Osteoblast (primary cell): Measurements from ENCODE around the gene PRSS12. TPM values are rescaled to one million over a fixed set of nuclear protein-coding genes. Genes with fewer than 3 reads are reported as not detected.

Experiments used
- DNase-seq: peaks from one replicate; pipeline ENCODE4 v3.0.0; 2011; ENCODE audit warnings: low spot score, mixed read lengths; ENCODE audit not compliant: insufficient read length; ENCODE audit errors: missing footprints
- H2AFZ ChIP-seq: 2 replicates; pipeline ENCODE4 v1.6.0; 2011; ENCODE audit warnings: mild to moderate bottlenecking, low read length
- H3K27ac ChIP-seq: 2 replicates; pipeline ENCODE4 v1.5.1; 2011; ENCODE audit warnings: mild to moderate bottlenecking, low read depth, low read length, moderate library complexity
- H3K27me3 ChIP-seq: 2 replicates; pipeline ENCODE4 v1.6.0; 2012; ENCODE audit warnings: mild to moderate bottlenecking, control low read depth, inconsistent platforms, low read length, moderate library complexity; ENCODE audit not compliant: insufficient read depth
- H3K36me3 ChIP-seq: 2 replicates; pipeline ENCODE4 v1.5.1; 2011; ENCODE audit warnings: mild to moderate bottlenecking, low read length, control low read depth, moderate library complexity; ENCODE audit not compliant: insufficient read depth
- H3K4me1 ChIP-seq: 2 replicates; pipeline ENCODE4 v1.5.1; 2011; ENCODE audit warnings: mild to moderate bottlenecking, low read length, control low read depth, moderate library complexity; ENCODE audit not compliant: insufficient read depth
- H3K4me2 ChIP-seq: 2 replicates; pipeline ENCODE4 v1.6.0; 2011; ENCODE audit warnings: mild to moderate bottlenecking, low read length; ENCODE audit not compliant: insufficient read depth
- H3K4me3 ChIP-seq: fragments of 200-600 bp; sonication (generic); 3 replicates; pipeline ENCODE4 v1.5.1; 2012; ENCODE audit warnings: mild to moderate bottlenecking, low read length, inconsistent platforms; ENCODE audit not compliant: insufficient read depth
- H3K79me2 ChIP-seq: 2 replicates; pipeline ENCODE4 v1.6.0; 2012; ENCODE audit warnings: mild to moderate bottlenecking, low read length, control low read depth, inconsistent platforms; ENCODE audit not compliant: insufficient read depth
- H3K9me3 ChIP-seq: 2 replicates; pipeline ENCODE4 v1.5.1; 2011; ENCODE audit warnings: low read depth, low read length, control low read depth
- H4K20me1 ChIP-seq: 2 replicates; pipeline ENCODE4 v1.6.0; 2012; ENCODE audit warnings: mild to moderate bottlenecking, low read length, control low read depth; ENCODE audit not compliant: insufficient read depth
- CTCF ChIP-seq: IDR thresholded peaks from 2 replicates; pipeline ENCODE4 v1.5.1; 2011; ENCODE audit warnings: mild to moderate bottlenecking, low read depth, low read length, moderate library complexity; ENCODE audit errors: extremely low read depth
- small RNA-seq: library from RNA; depleted of rRNA; stranded (forward); fragments of <200 nt; gene quantifications from one replicate; pipeline ENCODE3, GENCODE V24; 2012
- total RNA-seq: library from RNA; depleted of rRNA; stranded (reverse); fragments of >200 nt; gene quantifications from 2 replicates; pipeline ENCODE4 v1.2.3, GENCODE V29; 2012

The PRSS12 gene
- total RNA-seq, 1 donor = 9.4 TPM

GRCh38 chr4:118249890-118250289, 102.9 kb downstream of the PRSS12 start:
- DNase-seq = no peak

GRCh38 chr4:118237531-118237930, 115.3 kb downstream of the PRSS12 start:
- Histone ChIP-seq H3K27me3 (no peaks in the 10 kb centered on the region), H2AFZ (no peak overlapping the region), H3K4me1 (no peaks in the 10 kb centered on the region), H3K9me3 (no peaks in the 10 kb centered on the region), H3K36me3 (no peaks in the 10 kb centered on the region), H3K4me2 (no peak overlapping the region), H3K79me2 (no peaks in the 10 kb centered on the region), H3K4me3 (no peak overlapping the region), H4K20me1 (no peaks in the 10 kb centered on the region), H3K27ac (no peak overlapping the region)
- no peak for DNase-seq
- no peak for TF ChIP-seq CTCF

More at GRCh38 chr4:118249890-118250289, 102.9 kb downstream of the PRSS12 start:
- H3K27me3 ChIP-seq = no peaks in the 10 kb centered on the region
- no peak overlapping the region for H3K4me2 ChIP-seq
- no peaks in the 10 kb centered on the region for H4K20me1 ChIP-seq
- no peaks in the 10 kb centered on the region for H3K79me2 ChIP-seq
- no peak overlapping the region for H3K27ac ChIP-seq
- H3K4me3 ChIP-seq = no peak overlapping the region
- H3K9me3 ChIP-seq = no peaks in the 10 kb centered on the region
- H2AFZ ChIP-seq = no peak overlapping the region
- H3K36me3 ChIP-seq = no peaks in the 10 kb centered on the region
- TF ChIP-seq CTCF = no peak
- no peaks in the 10 kb centered on the region for H3K4me1 ChIP-seq

- no peaks in the 10 kb centered on the region for H3K79me2 ChIP-seq
- no peak overlapping the region for H2AFZ ChIP-seq
- no peak overlapping the region for H3K4me2 ChIP-seq
- H3K4me1 ChIP-seq = no peaks in the 10 kb centered on the region
- DNase-seq = no peak
- no peak overlapping the region for H3K4me3 ChIP-seq
- no peaks in the 10 kb centered on the region for H4K20me1 ChIP-seq
- no peaks in the 10 kb centered on the region for H3K9me3 ChIP-seq
- no peak overlapping the region for H3K27ac ChIP-seq
- no peak for TF ChIP-seq CTCF
- H3K36me3 ChIP-seq = no peaks in the 10 kb centered on the region
- no peaks in the 10 kb centered on the region for H3K27me3 ChIP-seq
Observed at GRCh38 chr4:118235566-118236120, 117.2 kb downstream of the PRSS12 start.

Small RNAs within 50 kb of the gene (small RNA-seq; reads per million reads assigned to genes)
- not detected for gene SNORA24
